ENCODE measurements around the gene HOXD13.

The HOXD13 gene

GRCh38 chr2:176129813-176130146, 37.3 kb downstream of the HOXD13 start:
- no peak for TF ChIP-seq CTCF (conservative IDR thresholded peaks at IDR 0.05; ENCODE audit: low read depth, low read length)
- peaks cover 1% of the 10 kb centered on the region for H3K4me1 ChIP-seq (ENCODE audit: low read depth, poor library complexity, severe bottlenecking)
- no peak overlapping the region for H3K4me2 ChIP-seq
- no peak overlapping the region for H3K9ac ChIP-seq
- H2AFZ ChIP-seq (ENCODE audit: low read depth) = no peak overlapping the region
- no peak overlapping the region for H3K4me3 ChIP-seq (IDR thresholded peaks at IDR 0.05; ENCODE audit: insufficient read depth, low read depth, low read length)
- no peak overlapping the region for H3K27ac ChIP-seq
- H3K36me3 ChIP-seq (ENCODE audit: insufficient read depth) = no peaks in the 10 kb centered on the region
- no peaks in the 10 kb centered on the region for H3K79me2 ChIP-seq (ENCODE audit: insufficient read depth, low read depth)
- no peaks in the 10 kb centered on the region for H3K27me3 ChIP-seq (ENCODE audit: insufficient read depth, low read depth)
- H4K20me1 ChIP-seq (ENCODE audit: insufficient read depth) = no peaks in the 10 kb centered on the region

GRCh38 chr2:176130147-176130956, 37.8 kb downstream of the HOXD13 start:
- Histone ChIP-seq H3K27ac (no peak overlapping the region), H3K36me3 (ENCODE audit: insufficient read depth) (no peaks in the 10 kb centered on the region), H3K4me2 (no peak overlapping the region), H3K27me3 (ENCODE audit: insufficient read depth, low read depth) (no peaks in the 10 kb centered on the region), H3K4me1 (ENCODE audit: low read depth, poor library complexity, severe bottlenecking) (peaks cover 7% of the 10 kb centered on the region), H3K79me2 (ENCODE audit: insufficient read depth, low read depth) (no peaks in the 10 kb centered on the region), H4K20me1 (ENCODE audit: insufficient read depth) (no peaks in the 10 kb centered on the region), H3K4me3 (IDR thresholded peaks at IDR 0.05; ENCODE audit: insufficient read depth, low read depth, low read length) (no peak overlapping the region), H2AFZ (ENCODE audit: low read depth) (no peak overlapping the region), H3K9ac (no peak overlapping the region)
- TF ChIP-seq CTCF (conservative IDR thresholded peaks at IDR 0.05; ENCODE audit: low read depth, low read length) = no peak

- Histone ChIP-seq H3K27me3 (ENCODE audit: insufficient read depth, low read depth) (no peaks in the 10 kb centered on the region), H3K4me3 (IDR thresholded peaks at IDR 0.05; ENCODE audit: insufficient read depth, low read depth, low read length) (no peak overlapping the region), H3K79me2 (ENCODE audit: insufficient read depth, low read depth) (no peaks in the 10 kb centered on the region), H3K4me2 (no peak overlapping the region), H3K27ac (no peak overlapping the region), H4K20me1 (ENCODE audit: insufficient read depth) (no peaks in the 10 kb centered on the region), H3K4me1 (ENCODE audit: low read depth, poor library complexity, severe bottlenecking) (peaks cover 12% of the 10 kb centered on the region), H2AFZ (ENCODE audit: low read depth) (no peak overlapping the region), H3K36me3 (ENCODE audit: insufficient read depth) (no peaks in the 10 kb centered on the region), H3K9ac (no peak overlapping the region)
- no peak for TF ChIP-seq CTCF (conservative IDR thresholded peaks at IDR 0.05; ENCODE audit: low read depth, low read length)
Measured at GRCh38 chr2:176130957-176131847, 38.7 kb downstream of the HOXD13 start.

- no peak for TF ChIP-seq CTCF (conservative IDR thresholded peaks at IDR 0.05; ENCODE audit: low read depth, low read length)
- no peak overlapping the region for H3K4me2 ChIP-seq
- no peak overlapping the region for H3K4me3 ChIP-seq (IDR thresholded peaks at IDR 0.05; ENCODE audit: insufficient read depth, low read depth, low read length)
- H3K9ac ChIP-seq = no peak overlapping the region
- H3K4me1 ChIP-seq (ENCODE audit: low read depth, poor library complexity, severe bottlenecking) = peaks cover 12% of the 10 kb centered on the region
- no peaks in the 10 kb centered on the region for H3K27me3 ChIP-seq (ENCODE audit: insufficient read depth, low read depth)
- no peak overlapping the region for H2AFZ ChIP-seq (ENCODE audit: low read depth)
- no peaks in the 10 kb centered on the region for H3K36me3 ChIP-seq (ENCODE audit: insufficient read depth)
- no peak overlapping the region for H3K27ac ChIP-seq
- H4K20me1 ChIP-seq (ENCODE audit: insufficient read depth) = no peaks in the 10 kb centered on the region
- H3K79me2 ChIP-seq (ENCODE audit: insufficient read depth, low read depth) = no peaks in the 10 kb centered on the region
Measured at GRCh38 chr2:176131848-176132158, 39.3 kb downstream of the HOXD13 start.
